ENCODE data around the gene POLR2A.
"Not testable (repeated sequence)": the region's sequence is repeated elsewhere in the genome, so short reads cannot be mapped to it uniquely, and the experiment has no call there.

POLR2A gene

DNA sequence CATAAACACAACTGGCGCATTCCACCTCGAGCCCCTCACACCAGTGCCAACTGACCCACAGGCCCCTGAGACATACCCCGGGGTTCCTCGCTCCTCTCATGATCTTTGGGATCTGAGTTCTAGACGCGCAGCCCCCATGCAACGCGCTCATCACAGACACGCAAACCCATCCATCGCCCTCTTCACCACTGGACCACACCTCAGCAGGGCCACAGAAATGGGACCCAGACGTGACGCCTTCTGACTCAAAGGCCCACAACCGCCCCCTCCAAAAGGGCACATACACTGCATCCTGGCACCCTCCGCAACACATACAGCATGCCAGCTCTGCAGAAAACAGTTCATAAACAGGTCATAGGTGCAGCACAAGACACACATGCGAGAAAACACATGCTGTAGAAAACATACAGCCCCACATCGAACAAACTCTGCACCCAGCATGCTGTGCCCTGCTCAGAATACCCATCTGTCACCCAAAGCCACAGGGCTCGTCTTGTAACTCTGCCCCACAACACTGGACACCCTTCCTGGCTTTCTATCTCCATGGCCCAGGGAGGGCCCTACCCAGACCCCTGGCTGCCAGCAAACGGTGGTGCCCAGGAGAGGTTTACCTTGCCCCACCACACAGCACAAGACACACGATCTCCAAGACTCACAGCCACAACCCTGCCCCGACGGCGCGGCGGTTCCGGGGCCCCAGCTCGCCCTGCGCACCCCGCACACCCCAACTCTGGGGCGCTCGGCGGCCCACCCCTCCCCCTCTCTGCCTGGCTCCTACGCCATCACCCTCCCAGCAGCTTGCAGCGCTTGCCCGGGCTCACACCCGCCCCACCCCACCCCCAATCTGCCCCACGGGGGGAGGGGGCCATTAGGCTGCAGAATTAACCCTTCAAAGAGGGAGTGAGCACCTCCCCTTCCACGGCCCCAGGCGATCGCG, 5.6 kb upstream of the POLR2A start:
- DNase-seq (ENCODE audit: low spot score): peak; percentile 45

GRCh38 chr17:7479213-7480088, 4.7 kb upstream of the POLR2A start, which contains the start of gene ZBTB4:
Gene ZBTB4 (minus strand): TSS chr17:7479631. CDS start chr17:7466801, 12,830 bp downstream.
- DNase-seq (ENCODE audit: low spot score): peak; percentile 66

DNA sequence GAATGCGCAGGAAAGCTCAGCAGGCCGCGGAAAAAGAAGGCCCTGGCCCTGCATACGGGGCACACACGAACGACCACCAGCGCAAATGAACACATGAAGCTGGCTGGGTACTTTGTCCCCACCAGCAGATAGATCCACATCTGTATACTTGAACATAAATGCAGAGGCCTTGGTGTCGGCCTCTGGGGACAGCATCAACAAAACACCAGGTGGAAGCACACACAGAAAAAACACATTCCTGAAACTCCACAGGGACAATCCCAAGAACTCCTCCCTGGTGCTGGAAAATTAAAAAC, 4.1 kb upstream of the POLR2A start:
- DNase-seq (ENCODE audit: low spot score): no peak

DNA sequence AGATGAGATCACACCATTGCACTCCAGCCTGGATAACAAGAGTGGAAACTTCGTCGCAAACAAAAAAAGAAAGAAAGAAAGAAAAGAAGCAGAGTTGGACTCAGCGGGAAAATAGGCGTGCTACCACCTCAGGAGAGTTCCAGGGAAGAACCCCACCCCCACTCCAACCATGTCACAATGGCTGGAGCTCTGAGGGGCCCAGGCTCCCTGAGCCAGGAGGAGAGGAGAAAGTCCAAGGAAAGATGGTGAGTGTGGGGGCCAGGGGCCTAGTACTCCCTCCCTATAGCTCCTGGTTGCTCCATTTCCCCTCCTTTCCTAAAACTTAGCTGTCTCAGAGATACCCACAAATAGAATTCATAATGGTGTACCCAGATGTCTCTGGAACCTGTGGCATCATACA, 2.9 kb upstream of the POLR2A start, which contains the start of gene SLC35G6:
Gene SLC35G6 (plus strand): TSS at position 172 of the 400 bp plus-strand sequence. CDS start 71 bp downstream, at position 243.
- not testable (repeated sequence) for DNase-seq (ENCODE audit: low spot score)

DNA sequence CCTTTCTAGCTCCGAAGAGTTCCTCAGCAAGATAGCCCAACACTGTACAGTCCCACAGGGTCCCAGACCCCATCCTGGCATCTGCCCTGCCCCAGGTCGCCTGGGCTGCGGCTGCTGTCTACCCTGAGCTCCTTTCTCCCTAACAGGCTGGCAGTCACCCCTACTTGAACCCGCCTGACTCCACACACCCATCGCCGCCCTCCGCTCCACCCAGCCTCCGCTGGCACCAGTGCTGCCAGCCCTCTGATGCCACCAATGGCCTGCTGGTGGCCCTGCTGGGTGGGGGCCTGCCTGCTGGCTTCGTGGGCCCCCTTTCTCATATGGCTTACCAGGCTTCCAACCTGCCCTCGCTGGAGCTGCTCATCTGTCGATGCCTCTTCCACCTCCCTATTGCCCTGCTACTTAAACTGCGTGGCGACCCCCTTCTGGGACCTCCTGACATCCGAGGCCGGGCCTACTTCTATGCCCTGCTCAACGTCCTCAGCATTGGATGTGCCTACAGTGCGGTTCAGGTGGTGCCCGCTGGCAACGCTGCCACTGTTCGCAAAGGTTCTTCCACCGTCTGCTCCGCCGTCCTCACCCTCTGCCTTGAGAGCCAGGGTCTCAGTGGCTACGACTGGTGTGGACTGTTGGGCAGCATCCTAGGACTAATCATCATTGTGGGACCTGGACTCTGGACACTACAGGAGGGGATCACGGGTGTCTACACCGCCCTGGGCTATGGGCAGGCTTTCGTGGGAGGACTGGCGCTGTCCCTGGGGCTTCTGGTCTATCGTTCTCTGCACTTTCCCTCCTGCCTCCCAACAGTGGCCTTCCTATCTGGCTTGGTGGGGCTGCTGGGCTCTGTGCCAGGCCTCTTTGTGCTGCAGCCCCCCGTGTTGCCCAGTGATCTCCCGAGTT, 2.1 kb upstream of the POLR2A start:
- not testable (repeated sequence) for DNase-seq (ENCODE audit: low spot score)

DNA sequence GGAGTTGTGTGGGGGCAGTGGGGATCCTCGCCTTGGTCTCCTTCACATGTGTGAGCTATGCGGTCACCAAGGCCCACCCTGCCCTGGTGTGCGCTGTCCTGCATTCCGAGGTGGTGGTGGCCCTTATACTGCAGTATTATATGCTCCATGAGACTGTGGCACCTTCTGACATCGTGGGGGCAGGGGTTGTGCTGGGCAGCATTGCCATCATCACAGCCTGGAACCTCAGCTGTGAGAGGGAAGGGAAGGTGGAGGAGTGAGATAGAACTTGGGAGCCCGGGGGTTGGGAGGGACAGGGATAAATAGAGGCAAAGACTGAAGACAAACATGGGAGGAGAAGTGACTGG, 1.5 kb upstream of the POLR2A start:
- not testable (repeated sequence) for DNase-seq (ENCODE audit: low spot score)

DNA sequence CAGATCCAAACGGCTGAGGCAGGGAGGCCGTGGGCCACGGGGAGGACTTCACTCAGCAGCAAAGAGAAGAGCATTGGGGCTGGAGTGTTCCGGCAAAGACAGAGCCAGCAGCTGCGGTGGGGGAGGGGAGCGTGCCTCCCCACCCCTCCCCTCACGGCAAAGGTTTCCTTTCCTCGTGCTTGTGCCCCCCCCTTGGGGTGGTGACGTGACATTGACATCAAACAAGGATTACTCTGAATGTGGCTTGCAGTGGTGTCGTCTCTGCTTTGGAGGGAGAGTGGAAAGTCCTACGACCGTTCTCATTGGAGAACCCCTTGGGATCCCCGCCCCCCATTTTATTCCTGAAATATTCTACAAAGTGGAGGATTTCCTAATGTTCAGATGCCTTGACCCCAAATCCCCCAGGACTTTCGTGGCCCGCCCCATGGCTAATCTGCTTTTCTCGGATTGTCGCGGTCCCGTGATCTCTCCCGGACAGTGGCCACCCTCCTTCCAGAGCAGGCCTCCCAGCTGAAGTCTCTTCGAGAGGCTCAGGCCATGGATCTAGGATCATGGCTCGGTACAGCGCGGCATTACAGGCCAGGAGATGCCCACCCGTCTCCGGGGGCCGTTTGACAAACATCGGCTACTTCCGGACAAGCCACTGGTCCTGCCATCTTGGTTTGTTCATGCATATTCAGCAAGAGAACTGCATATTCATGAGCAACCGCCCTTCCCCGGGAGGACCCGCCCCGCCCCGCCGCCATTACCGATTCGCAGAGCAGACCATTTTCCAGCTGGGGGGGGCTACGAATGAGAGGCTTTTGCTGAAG, 705 bp upstream of the POLR2A start:
- DNase-seq (ENCODE audit: low spot score): peak; percentile 84

DNA sequence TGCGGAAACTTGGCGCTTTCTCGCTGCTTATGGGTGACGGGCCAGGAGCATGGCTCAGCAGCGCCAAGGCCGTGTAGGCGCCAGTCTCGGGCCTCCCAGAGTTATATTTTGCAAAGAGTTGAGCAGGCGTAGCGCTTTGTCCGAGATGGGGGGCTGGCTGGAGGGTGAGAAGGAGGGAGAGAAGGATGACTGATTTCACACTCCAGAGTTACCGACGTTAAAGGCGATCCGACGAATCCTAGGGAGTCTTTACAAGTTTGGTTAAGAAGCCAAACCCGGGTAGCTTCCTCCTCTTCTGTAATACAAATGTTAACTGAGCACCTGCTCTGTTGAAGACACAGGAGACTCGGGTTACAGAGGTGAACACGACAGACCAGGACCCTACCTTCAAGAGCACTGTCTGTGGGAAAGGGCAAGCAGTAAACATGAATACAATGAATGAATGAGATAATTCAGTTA, 782 bp downstream of the POLR2A start:
- DNase-seq (ENCODE audit: low spot score): no peak

DNA sequence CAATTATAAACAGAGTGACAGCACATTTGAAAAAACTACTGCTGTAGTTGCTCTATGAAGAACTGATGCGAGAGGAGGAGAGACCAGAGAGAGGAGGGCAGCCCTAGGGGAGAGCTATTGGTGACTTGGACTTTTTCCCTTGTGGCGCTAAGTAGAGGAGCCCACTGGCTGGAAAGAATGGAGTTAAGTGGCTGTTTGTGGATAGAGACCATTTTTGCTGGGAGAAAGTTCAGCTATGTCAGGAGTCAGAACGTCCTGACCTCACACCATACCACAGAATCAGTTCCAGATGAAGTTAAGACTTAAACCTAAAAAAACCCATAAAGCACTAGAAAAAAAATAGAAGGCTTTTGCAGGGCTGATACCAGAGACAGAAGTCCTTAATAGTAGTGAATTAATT, 2.0 kb downstream of the POLR2A start:
- no peak for DNase-seq (ENCODE audit: low spot score)

DNA sequence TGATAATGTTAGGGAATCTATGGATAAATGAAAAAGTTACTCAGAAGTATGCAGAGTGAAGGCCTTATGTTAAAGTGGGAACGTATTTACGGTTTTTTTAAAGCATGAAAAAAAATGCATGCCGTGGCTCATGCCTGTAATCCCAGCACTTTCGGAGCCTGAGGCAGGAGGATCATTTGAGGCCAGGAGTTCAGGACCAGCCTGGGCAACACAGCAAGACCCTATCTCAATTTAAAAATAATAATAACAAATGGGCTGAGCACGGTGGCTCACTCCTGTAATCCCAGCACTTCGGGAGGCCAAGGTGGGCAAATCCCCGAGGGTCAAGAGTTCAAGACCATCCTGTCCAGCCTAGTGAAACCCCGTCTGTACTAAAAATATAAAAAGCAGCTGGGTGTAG, 6.0 kb downstream of the POLR2A start:
- no peak for DNase-seq (ENCODE audit: low spot score)

DNA sequence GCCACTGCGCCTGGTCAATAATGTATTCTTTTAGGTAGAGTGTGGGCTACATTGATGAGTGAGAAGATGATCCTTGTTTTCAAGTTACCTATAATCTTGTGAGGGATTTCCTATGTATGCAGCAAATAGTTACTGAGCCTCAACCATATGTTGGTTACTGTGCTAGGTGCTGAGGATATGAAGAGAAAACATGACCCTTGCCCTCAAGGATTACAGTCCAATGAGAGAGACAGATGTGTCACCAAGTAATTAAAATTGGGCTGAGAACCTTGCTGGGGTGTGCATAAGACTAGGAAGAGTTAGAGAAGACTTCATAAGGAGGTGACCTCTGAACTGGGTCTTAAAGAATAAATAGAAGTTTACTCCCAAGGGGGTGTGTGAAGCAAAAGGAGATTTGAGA, 7.4 kb downstream of the POLR2A start:
- no peak for DNase-seq (ENCODE audit: low spot score)

DNA sequence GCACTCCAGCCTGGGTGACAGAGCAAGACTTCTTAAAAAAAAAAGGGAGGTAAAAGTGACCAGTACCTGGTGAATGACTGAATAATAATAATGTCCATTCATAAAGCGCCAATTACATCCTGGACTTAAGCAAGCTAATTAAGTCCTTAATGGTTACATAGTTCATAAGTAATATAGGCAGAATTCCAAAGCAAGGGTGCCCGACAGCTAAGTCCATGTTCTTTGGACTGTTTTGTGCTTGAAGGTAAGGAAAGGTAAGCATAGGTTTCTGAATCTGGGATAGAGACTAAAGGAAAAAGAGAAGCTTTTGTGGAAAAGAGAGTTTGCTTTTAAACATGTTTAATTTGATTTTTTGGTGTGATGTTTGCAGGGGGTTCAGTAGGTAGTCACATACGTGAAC, 9.8 kb downstream of the POLR2A start:
- DNase-seq (ENCODE audit: low spot score): no peak

DNA sequence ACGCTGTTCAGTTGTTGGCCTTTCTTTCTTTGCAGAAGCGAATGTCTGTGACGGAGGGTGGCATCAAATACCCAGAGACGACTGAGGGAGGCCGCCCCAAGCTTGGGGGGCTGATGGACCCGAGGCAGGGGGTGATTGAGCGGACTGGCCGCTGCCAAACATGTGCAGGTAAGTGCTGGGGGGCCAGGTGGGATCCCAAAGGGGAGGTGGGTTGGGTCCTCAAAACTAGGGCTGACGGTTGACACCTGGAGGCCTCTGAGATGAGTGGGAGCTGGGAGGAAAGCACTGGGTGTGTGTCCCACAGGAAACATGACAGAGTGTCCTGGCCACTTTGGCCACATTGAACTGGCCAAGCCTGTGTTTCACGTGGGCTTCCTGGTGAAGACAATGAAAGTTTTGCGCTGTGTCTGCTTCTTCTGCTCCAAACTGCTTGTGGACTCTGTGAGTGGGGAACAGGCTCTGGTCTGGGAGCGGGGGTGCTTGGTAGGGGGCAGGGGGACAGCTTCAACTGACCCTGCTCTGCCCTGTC, 11.8 kb downstream of the POLR2A start:
- DNase-seq (ENCODE audit: low spot score): no peak

DNA sequence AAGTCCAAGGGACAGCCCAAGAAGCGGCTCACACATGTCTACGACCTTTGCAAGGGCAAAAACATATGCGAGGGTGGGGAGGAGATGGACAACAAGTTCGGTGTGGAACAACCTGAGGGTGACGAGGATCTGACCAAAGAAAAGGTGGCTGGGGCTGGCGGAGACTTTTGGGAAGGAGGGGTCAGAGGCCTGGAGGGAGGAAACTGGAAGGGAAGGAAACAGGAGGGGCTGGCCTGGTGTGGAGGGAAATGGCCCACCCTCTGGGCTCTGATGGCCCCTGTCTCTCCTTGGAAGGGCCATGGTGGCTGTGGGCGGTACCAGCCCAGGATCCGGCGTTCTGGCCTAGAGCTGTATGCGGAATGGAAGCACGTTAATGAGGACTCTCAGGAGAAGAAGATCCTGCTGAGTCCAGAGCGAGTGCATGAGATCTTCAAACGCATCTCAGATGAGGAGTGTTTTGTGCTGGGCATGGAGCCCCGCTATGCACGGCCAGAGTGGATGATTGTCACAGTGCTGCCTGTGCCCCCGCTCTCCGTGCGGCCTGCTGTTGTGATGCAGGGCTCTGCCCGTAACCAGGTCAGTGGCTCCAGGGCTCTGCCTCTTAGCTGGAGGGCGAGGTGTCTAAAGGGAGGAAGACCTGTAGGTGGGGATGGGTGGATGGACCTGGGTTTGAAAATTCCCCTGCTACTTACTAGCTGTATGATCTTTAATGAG, 12.5 kb downstream of the POLR2A start:
- DNase-seq (ENCODE audit: low spot score): no peak

GRCh38 chr17:7497228-7497627, 13.1 kb downstream of the POLR2A start:
- no peak for DNase-seq (ENCODE audit: low spot score)

- no peak for DNase-seq (ENCODE audit: low spot score)
Observed at GRCh38 chr17:7497636-7498035, 13.5 kb downstream of the POLR2A start.

DNA sequence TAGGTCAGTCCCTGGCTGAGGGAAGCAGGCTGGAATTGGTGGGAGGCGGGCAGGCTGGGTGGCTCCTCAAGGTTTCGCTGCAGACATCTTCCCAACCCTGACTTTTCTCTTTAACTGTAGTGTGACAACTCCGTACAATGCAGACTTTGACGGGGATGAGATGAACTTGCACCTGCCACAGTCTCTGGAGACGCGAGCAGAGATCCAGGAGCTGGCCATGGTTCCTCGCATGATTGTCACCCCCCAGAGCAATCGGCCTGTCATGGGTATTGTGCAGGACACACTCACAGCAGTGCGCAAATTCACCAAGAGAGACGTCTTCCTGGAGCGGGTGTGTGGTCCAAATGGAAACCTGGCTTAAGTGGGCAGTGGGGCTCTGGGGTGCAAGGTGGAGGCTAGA, 15.0 kb downstream of the POLR2A start:
- DNase-seq (ENCODE audit: low spot score): no peak

DNA sequence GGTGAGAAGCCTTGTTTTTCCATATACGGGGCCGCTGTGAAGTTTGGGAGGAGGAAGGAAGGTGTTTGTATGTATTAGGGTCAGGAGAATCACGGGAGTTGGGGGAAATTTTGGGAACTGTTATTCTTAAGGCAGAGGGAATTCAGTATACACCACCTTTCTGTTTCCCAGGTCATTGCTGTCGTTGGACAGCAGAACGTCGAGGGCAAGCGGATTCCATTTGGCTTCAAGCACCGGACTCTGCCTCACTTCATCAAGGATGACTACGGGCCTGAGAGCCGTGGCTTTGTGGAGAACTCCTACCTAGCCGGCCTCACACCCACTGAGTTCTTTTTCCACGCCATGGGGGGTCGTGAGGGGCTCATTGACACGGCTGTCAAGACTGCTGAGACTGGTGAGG, 17.6 kb downstream of the POLR2A start:
- no peak for DNase-seq (ENCODE audit: low spot score)

- DNase-seq (ENCODE audit: low spot score): no peak
Observed at GRCh38 chr17:7502171-7502847, 18.1 kb downstream of the POLR2A start.
